ENCODE results near the gene CAB39. TPM values are rescaled to one million over a fixed set of nuclear protein-coding genes. Genes with fewer than 3 reads are reported as not detected.

Gene CAB39
- total RNA-seq, 4 donors from 2014 or later = 61.2 to 110 (median 90.3) TPM

GRCh38 chr2:230681171-230681545 lies 31.5 kb upstream of the CAB39 start:
- TF ChIP-seq, protein P1, sequence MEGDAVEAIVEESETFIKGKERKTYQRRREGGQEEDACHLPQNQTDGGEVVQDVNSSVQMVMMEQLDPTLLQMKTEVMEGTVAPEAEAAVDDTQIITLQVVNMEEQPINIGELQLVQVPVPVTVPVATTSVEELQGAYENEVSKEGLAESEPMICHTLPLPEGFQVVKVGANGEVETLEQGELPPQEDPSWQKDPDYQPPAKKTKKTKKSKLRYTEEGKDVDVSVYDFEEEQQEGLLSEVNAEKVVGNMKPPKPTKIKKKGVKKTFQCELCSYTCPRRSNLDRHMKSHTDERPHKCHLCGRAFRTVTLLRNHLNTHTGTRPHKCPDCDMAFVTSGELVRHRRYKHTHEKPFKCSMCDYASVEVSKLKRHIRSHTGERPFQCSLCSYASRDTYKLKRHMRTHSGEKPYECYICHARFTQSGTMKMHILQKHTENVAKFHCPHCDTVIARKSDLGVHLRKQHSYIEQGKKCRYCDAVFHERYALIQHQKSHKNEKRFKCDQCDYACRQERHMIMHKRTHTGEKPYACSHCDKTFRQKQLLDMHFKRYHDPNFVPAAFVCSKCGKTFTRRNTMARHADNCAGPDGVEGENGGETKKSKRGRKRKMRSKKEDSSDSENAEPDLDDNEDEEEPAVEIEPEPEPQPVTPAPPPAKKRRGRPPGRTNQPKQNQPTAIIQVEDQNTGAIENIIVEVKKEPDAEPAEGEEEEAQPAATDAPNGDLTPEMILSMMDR (IDR thresholded peaks at IDR 0.05) = no peak
- DNase-seq (ENCODE audit: low spot score) = no peak

GRCh38 chr2:230682546-230682945 lies 30.1 kb upstream of the CAB39 start:
- TF ChIP-seq, protein P1 (IDR thresholded peaks at IDR 0.05) = no peak
- ATAC-seq (ENCODE audit: low FRiP score) = no peak

More at GRCh38 chr2:230681171-230681545, 31.5 kb upstream of the CAB39 start:
- no peak for ATAC-seq (ENCODE audit: low FRiP score)

DNA sequence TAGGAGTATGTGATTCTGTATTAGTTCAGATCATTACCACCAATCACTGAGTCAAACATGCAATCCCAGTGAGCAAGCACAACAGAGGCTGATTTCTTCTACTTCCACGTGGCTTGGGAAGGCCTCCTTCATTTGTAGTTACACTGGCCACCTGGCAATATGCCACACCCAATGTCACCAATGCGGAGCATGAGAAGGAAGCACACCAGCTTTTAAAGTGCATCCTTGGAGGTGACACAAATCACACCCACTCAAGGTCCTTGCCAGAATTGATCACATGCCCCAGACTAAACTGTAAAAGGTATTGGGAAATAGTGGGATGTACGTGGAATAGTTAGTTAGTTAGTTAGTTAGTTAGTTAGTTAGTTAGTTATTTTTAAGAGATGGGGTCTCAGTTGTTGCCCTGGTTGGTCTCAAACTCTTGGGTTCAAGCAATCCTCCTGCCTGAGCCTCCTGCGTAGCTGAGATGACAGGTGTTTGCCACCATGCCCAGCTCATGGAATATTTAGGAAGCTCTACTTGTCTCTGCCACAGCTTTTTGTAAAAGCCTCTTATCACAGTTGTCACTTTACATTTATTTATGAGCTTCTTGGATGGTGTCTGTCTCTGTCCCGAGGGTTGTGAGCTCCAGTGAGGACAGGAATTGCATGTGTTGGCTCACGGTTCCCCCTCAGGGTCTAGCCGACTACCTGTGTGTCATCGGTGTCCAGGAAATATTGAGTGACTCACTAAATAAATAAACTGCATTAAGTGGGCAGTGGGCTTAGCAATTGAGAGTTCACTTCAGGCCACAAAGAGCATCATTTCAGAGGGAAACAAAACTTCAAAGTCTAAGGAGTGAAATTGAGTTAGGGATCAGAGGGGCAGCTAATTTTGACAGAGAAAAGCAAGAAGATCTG lies 28.1 kb upstream of the CAB39 start:
- DNase-seq (ENCODE audit: low spot score) (no peak), ATAC-seq (ENCODE audit: low FRiP score) (no peak)
- TF ChIP-seq, protein P1 (IDR thresholded peaks at IDR 0.05) = no peak

More at GRCh38 chr2:230682546-230682945, 30.1 kb upstream of the CAB39 start:
- DNase-seq (ENCODE audit: low spot score) = no peak

GRCh38 chr2:230685178-230685577 lies 27.5 kb upstream of the CAB39 start:
- ATAC-seq (ENCODE audit: low FRiP score) (no peak), DNase-seq (ENCODE audit: low spot score) (no peak)
- TF ChIP-seq, protein P1 (IDR thresholded peaks at IDR 0.05) = no peak

DNA sequence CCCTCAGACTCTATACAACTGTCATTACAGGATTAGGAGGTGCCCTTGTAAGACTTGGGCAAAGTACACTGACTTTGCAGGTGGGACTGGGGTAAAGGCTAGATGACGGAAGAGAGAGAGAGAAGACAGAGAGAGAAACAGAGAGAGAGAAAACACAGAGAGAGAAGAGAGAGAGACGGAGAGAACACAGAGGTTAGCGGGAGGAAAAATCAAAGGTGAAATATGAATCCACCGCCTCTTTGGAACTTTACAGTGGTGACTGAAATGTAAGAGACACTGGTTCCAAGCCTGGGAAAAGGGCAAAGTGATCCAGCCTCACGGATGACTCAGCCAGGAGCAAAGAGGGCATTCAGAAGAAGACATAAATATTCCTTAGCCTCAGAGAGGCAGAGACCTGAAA lies 25.1 kb upstream of the CAB39 start:
- TF ChIP-seq, protein P1 (IDR thresholded peaks at IDR 0.05) = no peak
- DNase-seq (ENCODE audit: low spot score) (no peak), ATAC-seq (ENCODE audit: low FRiP score) (no peak)

DNA sequence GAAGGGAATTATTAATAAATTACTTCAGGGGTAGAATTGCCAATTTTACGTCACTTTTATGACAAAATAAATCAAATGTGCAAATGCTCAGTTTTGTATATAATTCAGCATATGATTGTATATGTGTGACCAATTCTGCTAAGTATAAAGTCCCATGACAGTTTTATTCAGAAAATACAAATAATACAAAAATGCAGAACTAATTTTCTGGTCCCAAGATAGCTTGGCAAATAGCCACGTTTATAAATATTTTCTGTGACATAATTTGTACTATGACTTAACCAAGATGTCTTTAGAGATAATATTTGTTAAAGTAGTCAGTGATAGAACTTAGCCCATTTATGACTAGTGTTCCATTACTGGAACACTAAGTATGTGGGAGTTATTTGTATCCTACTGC lies 24.2 kb upstream of the CAB39 start:
- no peak for DNase-seq (ENCODE audit: low spot score)
- TF ChIP-seq, protein P1 (IDR thresholded peaks at IDR 0.05) = no peak
- ATAC-seq (ENCODE audit: low FRiP score) = no peak

DNA sequence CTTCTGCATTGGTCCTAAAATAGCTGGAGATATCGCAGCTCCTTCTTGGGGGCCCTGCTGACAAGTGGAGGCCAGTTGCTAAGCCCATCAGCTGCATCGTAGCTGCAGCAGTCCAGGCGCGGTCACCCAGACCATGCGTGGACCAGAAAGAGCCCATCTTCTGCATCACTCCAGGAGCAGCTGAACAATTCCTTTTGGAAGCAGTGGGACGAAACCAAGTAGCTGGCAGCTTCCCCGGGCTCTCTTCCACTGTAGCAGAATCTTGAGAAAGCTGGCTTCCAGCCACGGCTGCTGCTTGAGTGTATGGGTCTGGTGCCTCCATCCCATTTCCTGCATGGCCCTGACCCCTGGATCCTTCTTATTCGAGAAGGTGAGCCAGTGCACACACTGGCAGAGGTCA lies 22.2 kb upstream of the CAB39 start:
- ATAC-seq (ENCODE audit: low FRiP score) = no peak
- no peak for DNase-seq (ENCODE audit: low spot score)
- TF ChIP-seq, protein P1 (IDR thresholded peaks at IDR 0.05) = no peak

All from omental fat pad (tissue), 4 donors.